Liver (tissue), 9 donors: ENCODE results near the gene ZSWIM4. TPM values are rescaled to one million over a fixed set of nuclear protein-coding genes. Genes with fewer than 3 reads are reported as not detected.

ENCODE experiments used
- DNase-seq: peaks from one replicate; pipeline ENCODE4 v3.0.0-alpha.2; 2017; ENCODE audit warnings: low spot score
- H3K27ac ChIP-seq, 2 donors: one replicate each; pipeline ENCODE4 v1.7.0; 2013; ENCODE audit warnings: inconsistent platforms in 2 of 2, low read length in 2 of 2, control low read depth in 1 of 2, low read depth in 1 of 2, mild to moderate bottlenecking in 1 of 2
- H3K27me3 ChIP-seq, 4 donors: one replicate each; pipeline versions ENCODE4 v1.6.1 to v1.7.0; 2013; ENCODE audit warnings: low read length in 3 of 4, inconsistent platforms in 1 of 4, mild to moderate bottlenecking in 1 of 4, moderate library complexity in 1 of 4; ENCODE audit not compliant: control insufficient read depth in 4 of 4, insufficient read depth in 4 of 4
- H3K36me3 ChIP-seq, 4 donors: one replicate each; pipeline versions ENCODE4 v1.6.1 to v1.7.0; 2013; ENCODE audit warnings: low read length in 3 of 4, mild to moderate bottlenecking in 3 of 4, low read depth in 1 of 4, moderate library complexity in 1 of 4; ENCODE audit not compliant: control insufficient read depth in 4 of 4, insufficient read depth in 3 of 4
- H3K4me1 ChIP-seq, 4 donors: one replicate each; pipeline versions ENCODE4 v1.6.1 to v1.7.0; 2013; ENCODE audit warnings: low read length in 3 of 4, mild to moderate bottlenecking in 3 of 4, moderate library complexity in 1 of 4; ENCODE audit not compliant: control insufficient read depth in 4 of 4, insufficient read depth in 4 of 4
- H3K4me3 ChIP-seq, 3 donors: one replicate each; pipeline versions ENCODE4 v1.6.1 to v1.7.0; 2013; ENCODE audit warnings: low read length in 3 of 3, control low read depth in 1 of 3, low read depth in 1 of 3, mild to moderate bottlenecking in 1 of 3
- H3K9ac ChIP-seq, 2 donors: one replicate each; pipeline ENCODE4 v1.7.0; 2013; ENCODE audit warnings: low read length in 2 of 2, mild to moderate bottlenecking in 2 of 2, moderate library complexity in 2 of 2, control low read depth in 1 of 2, low read depth in 1 of 2
- H3K9me3 ChIP-seq, 4 donors: one replicate each; pipeline versions ENCODE4 v1.6.1 to v1.7.0; 2013; ENCODE audit warnings: low read length in 3 of 4; ENCODE audit not compliant: control insufficient read depth in 4 of 4
- ATF3 ChIP-seq: IDR thresholded peaks from 2 replicates; pipeline ENCODE4 v1.6.1; 2016; ENCODE audit warnings: antibody characterized with exemption
- CTCF ChIP-seq: fragments of 150-350 bp; IDR thresholded peaks from 2 replicates; pipeline ENCODE4 v1.5.1; 2017; ENCODE audit warnings: improper control_type of control experiment, low read depth, low read length; ENCODE audit not compliant: missing input control
- EGR1 ChIP-seq, 2 donors: IDR thresholded peaks; 2 replicates each; pipeline ENCODE4 v1.6.1; 2016 to 2018; ENCODE audit warnings: antibody characterized with exemption in 2 of 2, low read depth in 2 of 2
- FOXA1 ChIP-seq: IDR thresholded peaks from 2 replicates; pipeline ENCODE4 v1.6.1; 2016; ENCODE audit warnings: antibody characterized with exemption
- HNF4G ChIP-seq: IDR thresholded peaks from 2 replicates; pipeline ENCODE4 v1.6.1; 2016; ENCODE audit warnings: antibody characterized with exemption
- NR2F2 ChIP-seq: IDR thresholded peaks from 2 replicates; pipeline ENCODE4 v1.6.1; 2016; ENCODE audit warnings: antibody characterized with exemption
- RAD21 ChIP-seq, 2 donors: IDR thresholded peaks; 2 replicates each; pipeline ENCODE4 v1.6.1; 2016; ENCODE audit warnings: antibody characterized with exemption in 2 of 2, mild to moderate bottlenecking in 2 of 2
- TAF1 ChIP-seq: conservative IDR thresholded peaks from 2 replicates; pipeline ENCODE4 v1.6.1; 2016; ENCODE audit warnings: antibody characterized with exemption, mild to moderate bottlenecking
- ZBTB33 ChIP-seq: IDR thresholded peaks from 2 replicates; pipeline ENCODE4 v1.6.1; 2016; ENCODE audit warnings: antibody characterized with exemption
- WGBS: extraction: QIAGEN DNeasy Blood & Tissue Kit; methylation state at CpG from one replicate; pipeline ENCODE4 v1.1.7; 2013; 5-methylcytosine and 5-hydroxymethylcytosine counted together
- polyA plus RNA-seq, 2 donors: library from polyadenylated mRNA; stranded (reverse) in 1 of 2; unstranded in 1 of 2; fragments of 200-250 nt in 1 of 2; fragments of >200 nt in 1 of 2; fragmentation: Nextera tagmentation in 1 of 2; extraction: Ambion mirVana in 1 of 2; gene quantifications; one replicate each; pipeline versions ENCODE4 v1.2.1 to v1.2.3, GENCODE V29; 2013 to 2015
- total RNA-seq, 2 donors: library from RNA; depleted of rRNA; stranded (reverse); fragments of >200 nt; gene quantifications; one replicate each; pipeline ENCODE4 v1.2.3, GENCODE V29; 2014
- donor health status: healthy.
- donor health status: healthy.
- donor health status: healthy.
- donor health status: healthy.
- donor health status: healthy.

Gene ZSWIM4
- total and polyA plus RNA-seq, 4 donors: 0.14 to 2.2 (median 1.2) TPM

DNA sequence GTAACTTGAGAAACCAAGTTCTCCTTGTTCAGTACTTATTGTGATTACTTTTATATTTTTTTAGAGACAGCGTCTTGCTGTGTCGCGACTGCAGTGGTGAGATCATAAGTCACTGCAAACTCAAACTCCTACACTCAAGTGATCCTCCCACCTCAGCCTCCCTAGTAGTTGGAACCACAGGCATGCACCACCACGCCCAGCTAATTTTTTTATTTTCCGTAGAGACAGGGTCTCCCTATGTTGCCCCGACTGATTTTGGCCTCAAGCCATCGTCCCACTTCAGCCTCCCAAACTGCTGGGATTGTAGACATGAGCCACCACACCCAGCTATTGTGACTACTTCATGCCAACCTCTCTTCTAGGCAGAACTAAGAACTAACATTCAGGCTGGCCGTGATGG lies 12.7 kb upstream of the ZSWIM4 start:
- no peaks in the 10 kb centered on the region for H3K9me3 ChIP-seq
- H3K4me3 ChIP-seq: no peak overlapping the region
- H3K27ac ChIP-seq: no peak overlapping the region
- H3K9ac ChIP-seq: no peak overlapping the region
- TF ChIP-seq FOXA1: no peak
- TF ChIP-seq TAF1: no peak
- no peak for TF ChIP-seq ZBTB33
- TF ChIP-seq EGR1 (IDR thresholded peaks at IDR 0.05; ENCODE audit: low read depth in 2 of 2): no peak
- TF ChIP-seq NR2F2: no peak
- whole genome bisulfite sequencing: 76% methylated on average over 8 of the region's 8 CpGs
- H3K36me3 ChIP-seq: peaks cover 5 to 18% (median 13%) of the 10 kb centered on the region in 4 donors
- peaks cover 0 to 5% (median 2%) of the 10 kb centered on the region in 4 donors for H3K4me1 ChIP-seq
- DNase-seq: no peak
- H3K27me3 ChIP-seq: no peaks in the 10 kb centered on the region

- Histone ChIP-seq H3K9me3 (no peaks in the 10 kb centered on the region), H3K9ac (no peak overlapping the region), H3K27ac (no peak overlapping the region), H3K36me3 (peaks cover 3 to 6% (median 5%) of the 10 kb centered on the region in 4 donors), H3K4me1 (peaks cover 0 to 5% (median 2%) of the 10 kb centered on the region in 4 donors), H3K27me3 (no peaks in the 10 kb centered on the region), H3K4me3 (no peak overlapping the region)
- TF ChIP-seq RAD21 (IDR thresholded peaks at IDR 0.05) (no peak), TAF1 (no peak), ATF3 (no peak)
- WGBS: 80% methylated on average over 18 of the region's 18 CpGs
- DNase-seq: no peak
These were observed 11.4 kb upstream of the ZSWIM4 start for GRCh38 chr19:13783565-13784500.

- 26% methylated on average over 17 of the region's 17 CpGs for WGBS
- DNase-seq: peak; percentile 64
These were observed 10.4 kb upstream of the ZSWIM4 start for GRCh38 chr19:13784731-13785452.

More at GRCh38 chr19:13784731-13785452, 10.4 kb upstream of the ZSWIM4 start:
- H3K27ac ChIP-seq: no peak overlapping the region
- no peaks in the 10 kb centered on the region for H3K9me3 ChIP-seq
- TF ChIP-seq RAD21 (IDR thresholded peaks at IDR 0.05): peak; percentile 72 to 84
- TF ChIP-seq HNF4G: no peak
- TF ChIP-seq CTCF: peak; percentile 51
- peak overlapping the region in 1 of 2 donors; percentile 13 for H3K9ac ChIP-seq
- peaks cover 0 to 5% (median 2%) of the 10 kb centered on the region in 4 donors for H3K4me1 ChIP-seq
- H3K27me3 ChIP-seq: no peaks in the 10 kb centered on the region
- no peak overlapping the region for H3K4me3 ChIP-seq
- no peaks in the 10 kb centered on the region for H3K36me3 ChIP-seq
